HuH-7.5 (cell line): ENCODE data around the gene MC1R.
"Not testable (repeated sequence)": the region's sequence is repeated elsewhere in the genome, so short reads cannot be mapped to it uniquely, and the experiment has no call there.

Experiments
- DNase-seq: peaks from one replicate; pipeline ENCODE4 v3.0.0; 2011; ENCODE audit warnings: low spot score

MC1R gene

GRCh38 chr16:89935620-89936019 is 17.0 kb downstream of the MC1R start:
- not testable (repeated sequence) for DNase-seq

DNA sequence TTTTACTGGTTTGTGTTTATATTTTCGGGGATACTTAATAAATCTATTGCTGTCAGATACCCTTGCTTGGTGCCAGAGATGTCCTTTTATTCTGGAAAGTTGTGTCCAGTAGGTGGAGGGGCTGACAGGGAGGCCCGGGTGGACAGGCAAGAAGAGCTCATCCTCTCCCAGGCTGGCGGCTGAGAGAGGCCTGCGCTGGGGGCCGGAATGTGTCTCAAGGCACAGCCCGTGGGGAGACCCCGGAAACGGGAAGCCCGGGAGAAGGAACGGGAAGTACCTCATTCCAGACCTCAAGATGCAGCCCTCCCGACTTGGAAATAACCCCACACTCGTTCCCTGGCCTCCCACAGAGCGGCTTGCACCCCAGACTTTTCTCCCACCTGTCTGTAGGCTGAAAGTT is 17.4 kb downstream of the MC1R start:
- DNase-seq = no peak

- no peak for DNase-seq
Observed at GRCh38 chr16:89936508-89936907, 17.8 kb downstream of the MC1R start.

DNA sequence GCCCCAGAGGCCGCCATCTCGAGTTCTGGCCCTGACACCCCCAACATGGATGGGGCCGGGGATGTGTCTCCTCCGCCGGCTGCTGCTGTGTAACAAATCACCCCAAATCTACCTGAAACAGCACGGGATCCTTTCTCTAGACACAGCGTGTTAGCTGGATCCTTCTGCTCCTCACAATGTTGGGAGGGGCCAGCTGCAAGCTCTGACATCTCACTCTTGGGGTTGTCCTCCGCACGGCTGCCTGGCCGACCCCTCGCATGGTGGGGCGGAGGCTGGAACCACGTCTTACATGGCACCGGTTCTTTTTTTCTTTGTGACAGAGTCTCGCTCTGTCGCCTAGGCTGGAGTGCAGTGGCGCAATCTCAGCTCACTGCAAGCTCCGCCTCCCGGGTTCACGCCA is 18.3 kb downstream of the MC1R start:
- no peak for DNase-seq

- DNase-seq = no peak
Observed at GRCh38 chr16:89938175-89938885, 19.7 kb downstream of the MC1R start.

GRCh38 chr16:89944773-89945172 is 26.1 kb downstream of the MC1R start:
- DNase-seq = no peak

DNA sequence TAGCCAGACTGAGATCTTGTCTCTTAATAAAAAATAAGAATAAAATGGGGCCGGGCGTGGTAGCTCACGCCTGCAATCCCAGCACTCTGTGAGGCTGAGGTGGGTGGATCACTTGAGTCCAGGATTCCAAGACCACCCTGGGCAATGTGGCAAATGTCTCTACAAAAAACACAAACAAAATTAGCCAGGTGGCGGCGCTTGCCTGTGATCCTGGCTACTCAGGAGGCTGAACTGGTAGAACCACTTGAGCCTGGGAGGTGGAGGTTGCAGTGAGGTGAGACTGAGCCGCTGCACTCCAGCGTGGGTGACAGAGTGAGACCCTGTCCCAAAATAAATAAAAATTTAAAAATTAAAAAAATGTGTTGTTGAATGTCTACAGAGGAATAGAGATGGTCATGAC is 27.0 kb downstream of the MC1R start:
- no peak for DNase-seq

GRCh38 chr16:89946515-89946914 is 27.9 kb downstream of the MC1R start:
- DNase-seq = no peak

DNA sequence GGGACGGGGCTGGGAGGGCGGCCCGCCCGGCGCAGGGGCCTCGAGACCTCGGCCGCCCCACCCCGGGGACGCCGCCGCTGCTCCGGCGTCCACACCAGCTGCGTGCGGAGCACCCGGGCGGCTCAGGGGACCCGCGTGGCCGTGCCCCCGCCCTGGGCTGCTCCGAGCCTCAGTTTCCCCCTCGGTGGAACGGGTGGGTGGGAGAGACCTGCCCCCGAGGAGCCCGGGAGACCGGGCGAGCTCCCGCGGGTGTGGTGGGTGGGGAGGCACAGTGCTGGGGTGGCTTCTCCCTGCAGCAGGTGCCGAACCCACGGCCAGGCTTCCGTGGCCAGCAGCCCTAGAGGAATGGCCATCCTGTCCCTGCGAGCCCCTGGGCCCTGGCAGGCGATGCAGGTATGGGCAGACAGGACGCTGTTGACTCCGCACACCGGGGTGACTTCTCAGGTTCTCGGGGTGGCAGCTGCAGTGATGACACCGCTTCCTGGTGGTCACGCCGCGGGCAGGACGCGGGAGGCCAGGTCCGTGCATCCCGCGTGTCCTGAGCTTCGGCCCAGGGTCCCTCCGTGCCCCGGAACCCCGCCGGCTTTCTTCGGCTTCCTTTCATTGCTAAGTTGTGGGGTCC is 30.6 kb downstream of the MC1R start:
- DNase-seq = no peak

DNA sequence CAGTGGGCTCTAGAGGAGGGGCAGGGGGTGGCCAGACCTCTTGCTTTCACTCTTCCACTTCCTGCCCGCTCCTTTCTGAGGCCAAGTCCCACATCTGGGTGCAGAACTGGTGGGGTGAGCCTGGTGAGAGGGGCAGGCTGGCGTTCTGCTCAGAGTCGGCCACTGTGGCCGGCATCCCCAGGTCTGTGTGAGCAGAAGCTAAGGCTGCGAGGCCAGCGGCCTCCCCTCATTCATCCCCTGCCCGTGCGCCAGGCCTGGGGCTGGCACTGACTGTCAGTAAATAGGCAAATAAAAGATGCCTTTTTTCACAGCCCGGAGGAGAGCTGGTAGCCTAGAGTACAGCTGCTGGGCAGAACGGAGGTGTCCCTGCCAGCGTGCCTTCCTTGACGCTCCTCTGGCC is 31.1 kb downstream of the MC1R start:
- DNase-seq = no peak

DNA sequence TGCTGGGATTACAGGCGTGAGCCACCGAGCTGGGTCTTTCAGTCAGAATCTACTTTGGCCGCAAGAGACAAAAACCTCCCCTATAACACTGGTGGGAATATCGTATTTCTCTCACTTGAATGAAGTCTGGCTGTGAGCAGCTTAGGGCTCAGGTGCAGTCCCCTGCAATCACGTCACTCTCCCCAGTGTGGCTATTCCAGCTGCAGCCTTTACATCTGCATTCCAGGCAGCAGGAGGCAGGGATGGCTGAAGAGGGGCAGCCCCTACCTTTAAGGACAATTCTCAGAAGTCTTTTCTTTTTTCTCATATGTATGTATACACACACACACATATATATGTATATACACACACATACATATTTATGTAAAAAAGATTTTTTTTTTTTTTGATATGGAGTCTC is 32.8 kb downstream of the MC1R start:
- no peak for DNase-seq

DNA sequence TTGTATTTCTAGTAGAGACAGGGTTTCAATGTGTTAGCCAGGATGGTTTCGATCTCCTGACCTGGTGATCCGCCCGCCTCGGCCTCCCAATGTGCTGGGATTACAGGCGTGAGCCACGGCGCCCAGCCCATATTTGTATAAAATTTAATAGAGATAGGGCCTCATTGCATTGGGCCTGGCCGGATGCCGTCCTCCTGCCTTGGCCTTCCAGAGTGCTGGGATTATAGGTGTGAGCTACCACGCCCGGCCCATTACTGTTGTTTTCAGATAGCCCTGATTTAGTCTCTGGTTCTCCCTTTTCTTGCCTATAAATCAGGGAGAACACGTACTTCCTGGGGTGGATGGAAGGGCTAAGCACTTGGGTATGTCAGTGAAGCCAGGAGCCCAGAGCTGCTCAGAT is 33.4 kb downstream of the MC1R start:
- DNase-seq = no peak

DNA sequence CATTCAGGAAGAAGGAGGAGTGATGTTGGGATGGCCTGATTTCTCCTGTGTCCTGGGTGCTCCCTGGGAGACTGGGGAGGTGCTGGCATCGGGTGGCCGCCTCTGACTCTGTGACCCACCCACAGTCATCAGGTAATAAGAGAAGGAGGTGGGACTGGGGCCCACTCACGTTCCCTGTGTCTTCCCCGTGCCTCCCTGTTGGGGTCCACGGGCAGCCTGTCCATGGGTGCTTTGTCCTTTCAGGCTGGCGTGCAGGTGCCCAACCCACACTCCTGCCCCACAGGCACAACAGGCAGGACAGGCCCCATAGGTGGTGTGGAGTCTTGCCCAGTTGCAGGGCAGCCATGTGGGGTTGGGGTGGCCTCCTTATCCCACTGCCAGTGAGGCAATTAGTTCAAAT is 33.9 kb downstream of the MC1R start:
- no peak for DNase-seq

- no peak for DNase-seq
Observed at GRCh38 chr16:89953671-89954406, 35.2 kb downstream of the MC1R start.

- DNase-seq = no peak
Observed at GRCh38 chr16:89954462-89954861, 35.8 kb downstream of the MC1R start.

DNA sequence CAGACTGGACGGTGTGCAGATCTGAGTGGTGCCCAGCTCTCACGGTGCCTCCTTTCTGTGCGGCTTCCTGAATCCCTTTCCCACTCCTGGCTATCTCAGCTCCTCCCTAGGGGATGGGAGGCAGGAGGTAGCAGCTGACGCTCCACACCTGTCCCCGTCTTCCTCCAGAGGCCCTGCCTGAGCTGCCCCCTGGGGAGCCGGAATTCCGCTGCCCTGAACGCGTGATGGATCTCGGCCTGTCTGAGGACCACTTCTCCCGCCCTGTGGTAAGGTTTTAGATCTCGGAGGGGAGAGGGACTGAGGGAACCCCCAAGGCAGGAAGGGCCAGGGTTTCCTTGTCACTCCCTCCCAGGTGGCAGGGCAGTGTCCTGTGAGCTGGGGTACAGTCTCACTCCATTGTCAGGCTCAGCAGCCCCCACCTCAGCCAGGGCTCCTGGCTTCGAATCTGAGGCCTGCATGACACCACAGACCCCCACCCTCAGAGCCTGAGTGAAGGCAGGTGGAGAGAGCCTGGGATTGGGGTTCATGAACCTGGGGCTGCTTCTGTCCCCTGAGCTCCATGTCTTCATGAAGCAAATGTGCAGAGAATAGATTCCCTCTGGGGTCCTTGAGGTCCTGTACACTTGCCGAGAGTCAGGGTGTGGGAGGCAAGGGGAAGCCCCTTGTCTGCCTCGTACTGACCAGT is 36.5 kb downstream of the MC1R start:
- DNase-seq = no peak

DNA sequence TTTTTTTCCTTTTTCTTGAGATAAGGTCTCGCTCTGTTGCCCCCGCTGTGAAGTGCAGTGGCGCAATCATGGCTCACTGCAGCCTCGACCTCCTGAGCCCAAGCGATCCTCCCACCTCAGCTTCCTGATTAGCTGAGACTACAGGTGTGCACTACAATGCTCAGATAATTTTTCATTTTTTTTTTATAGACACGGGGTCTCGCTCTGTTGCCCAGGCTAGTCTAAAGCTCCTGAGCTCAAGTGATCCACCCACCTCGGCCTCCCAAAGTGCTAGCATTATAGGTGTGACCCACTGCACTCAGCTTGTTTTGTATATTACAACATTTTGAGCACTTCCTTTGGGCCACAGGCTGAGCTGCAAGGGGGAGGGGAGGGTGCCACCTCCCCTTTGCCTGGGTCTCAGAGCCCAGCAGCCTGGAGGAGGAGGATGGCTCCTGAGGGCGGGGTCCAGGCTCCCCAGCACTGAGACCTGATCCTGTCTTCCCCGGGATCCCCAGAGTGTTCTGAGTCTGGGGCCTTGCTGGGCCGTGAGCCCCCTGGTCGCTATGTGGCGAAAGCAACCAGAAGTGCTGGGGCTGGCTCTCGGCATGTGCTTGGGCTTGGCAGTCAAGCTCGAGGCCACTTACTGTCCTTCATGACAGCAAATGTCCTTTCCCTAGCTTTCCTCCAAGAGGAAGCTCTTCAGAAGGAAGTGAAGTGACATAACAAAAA is 38.0 kb downstream of the MC1R start:
- no peak for DNase-seq

- no peak for DNase-seq
Observed at GRCh38 chr16:89957216-89957785, 38.6 kb downstream of the MC1R start.

- peak; percentile 64 for DNase-seq
Observed at GRCh38 chr16:89958068-89958467, 39.4 kb downstream of the MC1R start.

DNA sequence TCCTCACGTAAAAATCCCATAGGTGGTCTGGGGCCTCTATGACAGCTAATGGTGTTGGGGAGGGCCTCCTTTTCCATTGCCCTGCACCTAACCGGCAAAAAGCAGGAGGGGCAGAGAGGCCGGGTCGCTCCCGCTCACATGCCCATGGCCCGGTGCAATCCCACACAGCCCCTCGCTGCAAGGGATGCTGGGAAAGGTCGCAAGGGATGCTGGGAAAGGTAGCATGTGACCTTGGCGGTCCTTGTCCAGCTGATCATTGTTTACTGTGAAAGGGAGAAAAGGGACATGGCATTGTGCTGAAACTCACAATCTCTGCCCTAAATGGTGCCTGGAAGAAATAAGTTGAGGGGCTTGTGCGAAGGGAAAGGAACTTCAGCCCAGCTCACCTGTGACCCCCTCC is 39.9 kb downstream of the MC1R start:
- no peak for DNase-seq

DNA sequence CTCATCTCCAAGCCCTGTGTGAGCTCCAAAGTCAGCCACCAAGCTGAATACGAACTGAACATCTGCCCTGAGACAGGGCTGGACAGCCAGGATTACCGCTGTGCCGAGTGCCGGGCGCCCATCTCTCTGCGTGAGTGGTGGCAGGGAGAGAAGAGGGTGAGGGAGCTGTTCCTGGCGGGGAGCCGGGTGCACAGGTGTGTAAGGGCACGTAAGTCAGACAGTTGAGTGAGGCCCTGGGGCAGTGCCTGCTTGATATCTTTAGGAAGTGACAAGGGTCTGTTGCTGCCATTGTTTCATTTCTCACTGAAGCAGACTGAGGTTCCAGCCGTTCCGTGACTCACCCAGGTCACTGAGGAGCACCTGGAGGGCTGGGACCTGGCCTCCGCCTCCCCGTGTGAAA is 42.3 kb downstream of the MC1R start:
- DNase-seq = no peak

DNA sequence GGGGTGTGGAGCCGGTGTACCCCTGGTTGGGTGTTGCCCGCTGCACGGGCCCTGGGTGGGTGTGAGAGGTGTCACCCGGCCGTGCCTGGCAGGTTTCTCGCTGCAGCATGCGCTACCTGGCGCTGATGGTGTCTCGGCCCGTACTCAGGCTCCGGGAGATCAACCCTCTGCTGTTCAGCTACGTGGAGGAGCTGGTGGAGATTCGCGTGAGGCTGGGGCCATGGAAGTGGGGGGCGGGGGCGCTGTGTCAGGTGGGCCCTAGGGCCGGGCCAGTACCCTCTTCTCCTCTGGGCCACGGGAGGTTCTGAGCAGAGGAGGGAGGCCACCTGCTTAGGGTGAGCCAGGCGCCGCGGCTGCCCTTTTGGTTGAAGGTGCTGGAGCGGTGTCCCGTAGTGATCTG is 43.3 kb downstream of the MC1R start:
- DNase-seq = no peak
